BJ (cell line): ENCODE results near the gene GPR157. TPM values are rescaled to one million over a fixed set of nuclear protein-coding genes. Genes with fewer than 3 reads are reported as not detected.

Source experiments
- CTCF ChIA-PET: fragments of 350-600 bp; formaldehyde crosslinking; extraction: SDS; loops from one replicate; lab custom pipeline; 2021; ENCODE audit warnings: antibody characterized with exemption, inconsistent platforms; lab: Yijun Ruan, JAX
- POLR2A ChIA-PET: fragments of 300-600 bp; sonication (Branson Sonifier 250); formaldehyde crosslinking; extraction: SDS; loops from one replicate; lab custom pipeline; 2021; ENCODE audit warnings: antibody characterized with exemption; lab: Charles Lee
- DNase-seq: peaks from one replicate; pipeline ENCODE4 v3.0.0-alpha.2; 2011; ENCODE audit warnings: low read depth
- H3K27me3 ChIP-seq: 2 replicates; pipeline ENCODE4 v1.6.0; 2011; ENCODE audit warnings: low read length; ENCODE audit not compliant: control insufficient read depth, insufficient read depth
- H3K36me3 ChIP-seq: 2 replicates; pipeline ENCODE4 v1.5.1; 2011; ENCODE audit warnings: low read length; ENCODE audit not compliant: control insufficient read depth, insufficient read depth
- H3K4me3 ChIP-seq: 2 replicates; pipeline ENCODE4 v1.5.1; 2011; ENCODE audit warnings: low read depth, mild to moderate bottlenecking, control low read depth, low read length
- polyA plus RNA-seq: library from polyadenylated mRNA; depleted of rRNA; stranded (reverse); fragments of >200 nt; gene quantifications from 2 replicates; pipeline ENCODE4 v1.2.3, GENCODE V29; 2011
- TF ChIP-seq, protein P1 (sequence below): IDR thresholded peaks from 2 replicates; pipeline ENCODE4 v1.5.1; 2011; ENCODE audit warnings: low read depth, mild to moderate bottlenecking, control low read depth, inconsistent platforms, low read length, moderate library complexity; ENCODE audit not compliant: insufficient read depth

The GPR157 gene
- polyA plus RNA-seq, 1 experiment: 2.5 TPM

DNA sequence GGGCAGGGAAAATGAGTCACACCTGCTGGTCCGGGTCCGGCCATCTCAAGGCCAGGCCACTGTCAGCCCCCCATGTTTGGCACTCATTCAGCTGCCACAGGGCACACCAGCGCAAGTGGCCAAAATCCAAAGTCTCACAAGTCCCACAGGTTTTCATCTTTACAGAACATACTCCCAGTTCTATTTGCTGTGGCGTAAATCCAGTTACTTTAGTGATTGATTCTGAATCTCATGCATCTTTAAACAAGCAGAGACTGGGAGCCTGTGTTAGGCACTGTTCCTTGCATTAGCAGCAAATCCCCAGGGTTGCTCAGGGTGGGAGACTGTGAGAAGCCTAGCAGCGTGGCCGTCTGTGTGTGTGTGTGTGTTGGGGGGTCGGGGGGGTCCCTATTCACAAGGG is 58.4 kb downstream of the GPR157 start:
- DNase-seq: no peak
- Histone ChIP-seq H3K4me3 (no peak overlapping the region), H3K36me3 (no peaks in the 10 kb centered on the region), H3K27me3 (peaks cover 3% of the 10 kb centered on the region)
- POLR2A ChIA-PET: no interaction called here
- TF ChIP-seq, protein P1, sequence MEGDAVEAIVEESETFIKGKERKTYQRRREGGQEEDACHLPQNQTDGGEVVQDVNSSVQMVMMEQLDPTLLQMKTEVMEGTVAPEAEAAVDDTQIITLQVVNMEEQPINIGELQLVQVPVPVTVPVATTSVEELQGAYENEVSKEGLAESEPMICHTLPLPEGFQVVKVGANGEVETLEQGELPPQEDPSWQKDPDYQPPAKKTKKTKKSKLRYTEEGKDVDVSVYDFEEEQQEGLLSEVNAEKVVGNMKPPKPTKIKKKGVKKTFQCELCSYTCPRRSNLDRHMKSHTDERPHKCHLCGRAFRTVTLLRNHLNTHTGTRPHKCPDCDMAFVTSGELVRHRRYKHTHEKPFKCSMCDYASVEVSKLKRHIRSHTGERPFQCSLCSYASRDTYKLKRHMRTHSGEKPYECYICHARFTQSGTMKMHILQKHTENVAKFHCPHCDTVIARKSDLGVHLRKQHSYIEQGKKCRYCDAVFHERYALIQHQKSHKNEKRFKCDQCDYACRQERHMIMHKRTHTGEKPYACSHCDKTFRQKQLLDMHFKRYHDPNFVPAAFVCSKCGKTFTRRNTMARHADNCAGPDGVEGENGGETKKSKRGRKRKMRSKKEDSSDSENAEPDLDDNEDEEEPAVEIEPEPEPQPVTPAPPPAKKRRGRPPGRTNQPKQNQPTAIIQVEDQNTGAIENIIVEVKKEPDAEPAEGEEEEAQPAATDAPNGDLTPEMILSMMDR: no peak
- CTCF ChIA-PET: no interaction called here

DNA sequence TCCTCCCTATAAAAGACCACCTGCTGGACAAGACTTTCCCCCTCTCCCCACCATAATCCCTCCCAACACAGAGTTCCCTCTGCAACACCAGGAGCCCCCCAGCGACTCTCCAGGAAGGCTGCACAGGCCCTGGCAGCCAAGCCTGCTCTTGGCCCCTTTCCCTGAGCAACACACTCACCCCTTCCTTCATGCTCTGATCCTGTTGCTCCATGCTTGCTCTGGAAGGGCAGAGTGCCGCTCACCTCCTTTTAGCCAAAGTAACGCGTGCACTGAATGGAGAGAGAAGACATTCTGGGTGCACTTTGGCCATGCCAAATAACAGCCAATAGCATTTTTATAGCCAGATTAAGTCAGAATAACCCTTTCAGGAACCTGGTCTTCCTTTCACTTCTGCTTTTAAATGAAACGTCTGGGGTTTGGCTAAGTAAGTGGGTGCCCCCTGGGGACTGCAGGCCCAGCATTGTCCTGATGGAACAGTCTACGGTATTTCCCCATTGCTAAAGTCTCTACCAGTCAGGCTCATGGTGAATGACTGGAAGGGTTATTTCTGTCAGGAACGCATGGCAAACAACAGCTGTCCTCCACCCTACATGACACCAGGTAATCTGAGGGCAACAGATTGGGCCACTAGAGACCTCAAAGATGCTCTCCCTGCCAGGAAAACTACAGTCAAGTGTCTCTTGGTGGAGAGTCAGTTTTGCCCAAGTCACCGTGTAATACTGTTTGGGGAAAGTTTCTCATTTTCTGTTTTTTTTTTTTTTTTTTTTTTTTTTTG is 59.4 kb downstream of the GPR157 start, which contains the start of gene SLC2A5:
TSS of gene SLC2A5 (minus strand) at position 310 of the 775 bp plus-strand sequence. CDS start at position 211, 99 bp downstream.
- H3K4me3 ChIP-seq: no peak within 1 kb of the TSS
- no peaks in the 10 kb centered on the region for H3K36me3 ChIP-seq
- ChIA-PET CTCF (no interaction called here), POLR2A (no interaction called here)
- TF ChIP-seq, protein P1: no peak
- peaks cover 3% of the 10 kb centered on the region for H3K27me3 ChIP-seq
- no peak for DNase-seq

DNA sequence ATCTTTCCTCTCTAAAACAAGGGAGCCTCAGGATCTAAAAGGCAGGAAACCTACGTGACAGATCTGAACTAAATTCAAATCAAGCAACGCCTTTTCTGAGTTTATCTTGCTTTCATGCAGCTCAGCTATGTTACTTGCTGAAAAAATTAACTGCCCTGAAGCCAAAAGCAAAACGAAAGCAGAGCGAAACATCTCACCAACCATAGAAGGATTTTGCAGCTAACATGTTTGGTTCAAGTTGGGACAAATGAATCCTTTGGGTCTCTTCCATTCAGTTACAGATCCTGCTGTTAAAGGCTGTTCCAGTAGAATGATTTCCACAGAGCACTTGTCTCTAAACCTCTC is 59.9 kb downstream of the GPR157 start:
- ChIA-PET CTCF (no interaction called here), POLR2A (no interaction called here)
- no peaks in the 10 kb centered on the region for H3K36me3 ChIP-seq
- TF ChIP-seq, protein P1: no peak
- no peak overlapping the region for H3K4me3 ChIP-seq
- H3K27me3 ChIP-seq: no peaks in the 10 kb centered on the region
- no peak for DNase-seq

DNA sequence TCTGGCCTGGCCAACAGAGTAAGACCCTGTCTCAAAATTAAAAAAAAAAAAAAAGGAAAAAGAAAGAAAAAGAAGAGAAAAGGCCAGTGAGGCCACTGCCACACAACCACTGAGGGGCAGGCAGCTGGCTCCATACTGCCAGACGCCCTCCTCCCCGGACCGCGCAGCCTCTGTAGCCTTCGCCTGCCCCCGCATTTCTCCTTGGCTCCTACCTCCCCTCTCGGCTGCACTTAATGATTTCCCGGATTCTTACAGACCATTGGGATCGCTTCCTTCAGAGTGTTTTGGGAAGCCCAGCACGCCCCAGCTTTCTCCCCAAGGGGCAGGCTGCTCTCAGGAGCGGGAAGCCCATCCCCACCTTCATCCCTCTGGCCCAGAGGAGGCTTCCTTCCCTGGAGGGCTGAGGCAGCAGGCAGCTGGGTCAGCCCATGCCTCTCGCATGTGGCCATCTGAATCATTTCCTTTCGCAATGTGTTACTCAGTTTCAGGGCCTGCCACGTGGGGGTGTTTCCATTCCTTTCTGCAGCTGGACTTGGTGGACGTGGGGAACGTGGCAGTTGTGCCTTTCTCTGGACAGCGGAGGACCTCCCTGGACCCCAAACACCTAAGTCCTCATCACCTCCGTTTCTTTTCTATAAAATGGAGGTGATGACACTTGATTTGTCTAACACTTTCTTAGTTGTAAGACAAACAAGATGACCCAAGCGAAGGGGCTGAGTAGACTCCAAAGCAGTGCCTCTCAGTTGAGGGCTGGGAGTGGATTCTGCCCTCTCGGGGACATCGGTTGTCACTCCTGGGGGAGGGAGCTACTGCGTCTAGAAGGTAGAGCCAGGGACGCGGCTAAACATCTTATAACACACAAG is 61.7 kb downstream of the GPR157 start:
- H3K27me3 ChIP-seq: no peaks in the 10 kb centered on the region
- DNase-seq: peak; percentile 66
- POLR2A ChIA-PET: no interaction called here
- H3K36me3 ChIP-seq: no peaks in the 10 kb centered on the region
- CTCF ChIA-PET: interaction anchor here (1.6 kb wide), 1 partner anchor 35 kb away, joined by 4 read pairs; no protein-coding TSS in a partner anchor
- TF ChIP-seq, protein P1: peak; percentile 21
- no peak overlapping the region for H3K4me3 ChIP-seq

DNA sequence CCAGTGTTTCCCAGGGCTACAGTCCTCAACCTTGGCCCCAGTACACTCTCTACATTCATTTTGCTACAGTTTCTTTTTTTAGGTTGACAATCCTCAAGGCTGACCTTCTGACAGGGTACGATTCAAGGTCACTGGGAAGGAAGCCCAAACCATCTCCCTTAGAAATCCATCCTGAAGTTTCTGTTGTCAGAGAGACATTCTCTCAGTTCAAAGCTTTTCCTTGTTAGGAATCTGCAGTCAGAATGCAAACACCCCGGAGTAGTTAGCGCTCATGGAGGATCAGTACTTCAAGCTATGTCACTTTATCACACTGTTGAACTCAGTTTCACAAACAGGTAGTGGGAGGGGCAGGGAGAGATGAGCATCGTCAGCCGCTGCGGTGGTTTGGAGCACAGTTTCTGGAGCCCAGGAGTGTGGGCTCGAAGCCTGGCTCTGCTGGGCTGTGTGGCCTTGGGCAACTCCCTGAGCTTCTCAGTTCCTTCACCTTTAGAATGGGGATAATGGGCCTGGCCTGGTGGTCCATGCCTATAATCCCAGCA is 63.6 kb downstream of the GPR157 start:
- no peak for DNase-seq
- ChIA-PET CTCF (interaction anchor here (1.4 to 1.6 kb wide), 2 partner anchors 25 to 37 kb away, joined by 3 to 4 read pairs; no protein-coding TSS in a partner anchor), POLR2A (no interaction called here)
- TF ChIP-seq, protein P1: no peak
- Histone ChIP-seq H3K36me3 (no peaks in the 10 kb centered on the region), H3K4me3 (no peak overlapping the region), H3K27me3 (no peaks in the 10 kb centered on the region)
